Measurements from ENCODE around the gene GRIK4. TPM values are rescaled to one million over a fixed set of nuclear protein-coding genes. Genes with fewer than 3 reads are reported as not detected.

Gene GRIK4
- total RNA-seq, 2 experiments from 2014 or later, result not detected

- Mint-ChIP-seq H3K36me3 (no peaks in the 10 kb centered on the region), H3K9me3 (peaks cover under 1% of the 10 kb centered on the region), H3K4me3 (no peak overlapping the region), H3K4me1 (ENCODE audit: low read depth) (no peaks in the 10 kb centered on the region), H3K27ac (no peak overlapping the region), H3K27me3 (peaks cover 18% of the 10 kb centered on the region)
- intact Hi-C loops (cut with micrococcal nuclease), result no loop called here
- DNase-seq, result no peak
- ChIA-PET POLR2A (no interaction called here), CTCF (interaction anchor here (1.2 kb wide), 1 partner anchor 36 kb away, joined by 3 read pairs; no protein-coding TSS in a partner anchor)
Measured at GRCh38 chr11:120547316-120547715, 35.8 kb downstream of the GRIK4 start.

GRCh38 chr11:120547811-120548681 is 36.5 kb downstream of the GRIK4 start:
- ChIA-PET POLR2A (no interaction called here), CTCF (interaction anchor here (1.2 kb wide), 1 partner anchor 37 kb away, joined by 3 read pairs; no protein-coding TSS in a partner anchor)
- H3K27me3 Mint-ChIP-seq, result peaks cover 18% of the 10 kb centered on the region
- H3K4me3 Mint-ChIP-seq, result no peak overlapping the region
- H3K27ac Mint-ChIP-seq, result no peak overlapping the region
- H3K36me3 Mint-ChIP-seq, result no peaks in the 10 kb centered on the region
- intact Hi-C loops (cut with micrococcal nuclease), result no loop called here
- DNase-seq, result no peak
- no peaks in the 10 kb centered on the region for H3K4me1 Mint-ChIP-seq (ENCODE audit: low read depth)
- H3K9me3 Mint-ChIP-seq, result no peaks in the 10 kb centered on the region

GRCh38 chr11:120548682-120549209 is 37.2 kb downstream of the GRIK4 start:
- Mint-ChIP-seq H3K4me3 (no peak overlapping the region), H3K27me3 (peaks cover 18% of the 10 kb centered on the region), H3K4me1 (ENCODE audit: low read depth) (no peaks in the 10 kb centered on the region), H3K9me3 (no peaks in the 10 kb centered on the region), H3K36me3 (no peaks in the 10 kb centered on the region), H3K27ac (no peak overlapping the region)
- POLR2A ChIA-PET, result no interaction called here
- CTCF ChIA-PET, result interaction anchor here (1.2 kb wide), 1 partner anchor 38 kb away, joined by 3 read pairs; no protein-coding TSS in a partner anchor
- DNase-seq, result no peak
- intact Hi-C loops (cut with micrococcal nuclease), result no loop called here

- intact Hi-C loops (cut with micrococcal nuclease), result no loop called here
- Mint-ChIP-seq H3K4me3 (no peak overlapping the region), H3K36me3 (no peaks in the 10 kb centered on the region), H3K27ac (no peak overlapping the region), H3K4me1 (ENCODE audit: low read depth) (no peaks in the 10 kb centered on the region), H3K27me3 (peaks cover 18% of the 10 kb centered on the region), H3K9me3 (no peaks in the 10 kb centered on the region)
- ChIA-PET POLR2A (no interaction called here), CTCF (no interaction called here)
- no peak for DNase-seq
Measured at GRCh38 chr11:120549346-120549745, 37.8 kb downstream of the GRIK4 start.

- CTCF ChIA-PET, result no interaction called here
- Mint-ChIP-seq H3K36me3 (no peaks in the 10 kb centered on the region), H3K4me1 (ENCODE audit: low read depth) (no peaks in the 10 kb centered on the region), H3K9me3 (no peaks in the 10 kb centered on the region), H3K27ac (no peak overlapping the region), H3K4me3 (no peak overlapping the region), H3K27me3 (peaks cover 18% of the 10 kb centered on the region)
- DNase-seq, result no peak
- intact Hi-C loops (cut with micrococcal nuclease), result no loop called here
- POLR2A ChIA-PET, result no interaction called here
Measured at GRCh38 chr11:120550007-120550406, 38.5 kb downstream of the GRIK4 start.

- ChIA-PET CTCF (no interaction called here), POLR2A (no interaction called here)
- Mint-ChIP-seq H3K27me3 (peaks cover 20% of the 10 kb centered on the region), H3K36me3 (no peaks in the 10 kb centered on the region), H3K4me3 (no peak overlapping the region), H3K4me1 (ENCODE audit: low read depth) (no peaks in the 10 kb centered on the region), H3K27ac (no peak overlapping the region), H3K9me3 (no peaks in the 10 kb centered on the region)
- intact Hi-C loops (cut with micrococcal nuclease), result no loop called here
- no peak for DNase-seq
Measured at GRCh38 chr11:120551191-120551590, 39.6 kb downstream of the GRIK4 start.

- ChIA-PET POLR2A (no interaction called here), CTCF (no interaction called here)
- no peaks in the 10 kb centered on the region for H3K36me3 Mint-ChIP-seq
- H3K4me1 Mint-ChIP-seq (ENCODE audit: low read depth), result no peaks in the 10 kb centered on the region
- DNase-seq, result no peak
- intact Hi-C loops (cut with micrococcal nuclease), result no loop called here
- H3K27me3 Mint-ChIP-seq, result peaks cover 11% of the 10 kb centered on the region
- H3K9me3 Mint-ChIP-seq, result no peaks in the 10 kb centered on the region
- H3K27ac Mint-ChIP-seq, result no peak overlapping the region
- H3K4me3 Mint-ChIP-seq, result no peak overlapping the region
Measured at GRCh38 chr11:120554766-120555432, 43.4 kb downstream of the GRIK4 start.

GRCh38 chr11:120555433-120555773 is 43.9 kb downstream of the GRIK4 start:
- Mint-ChIP-seq H3K27me3 (peaks cover 10% of the 10 kb centered on the region), H3K9me3 (no peaks in the 10 kb centered on the region), H3K4me1 (ENCODE audit: low read depth) (no peaks in the 10 kb centered on the region), H3K4me3 (no peak overlapping the region), H3K27ac (no peak overlapping the region), H3K36me3 (no peaks in the 10 kb centered on the region)
- ChIA-PET CTCF (no interaction called here), POLR2A (no interaction called here)
- DNase-seq, result no peak
- intact Hi-C loops (cut with micrococcal nuclease), result no loop called here

GRCh38 chr11:120556797-120557196 is 45.2 kb downstream of the GRIK4 start:
- Mint-ChIP-seq H3K4me3 (no peak overlapping the region), H3K36me3 (no peaks in the 10 kb centered on the region), H3K4me1 (ENCODE audit: low read depth) (no peaks in the 10 kb centered on the region), H3K9me3 (no peaks in the 10 kb centered on the region), H3K27ac (no peak overlapping the region), H3K27me3 (peaks cover 15% of the 10 kb centered on the region)
- CTCF ChIA-PET, result no interaction called here
- intact Hi-C loops (cut with micrococcal nuclease), result no loop called here
- POLR2A ChIA-PET, result no interaction called here
- DNase-seq, result no peak

- intact Hi-C loops (cut with micrococcal nuclease), result no loop called here
- Mint-ChIP-seq H3K27me3 (peaks cover 32% of the 10 kb centered on the region), H3K27ac (no peak overlapping the region), H3K4me1 (ENCODE audit: low read depth) (no peaks in the 10 kb centered on the region), H3K9me3 (no peaks in the 10 kb centered on the region), H3K4me3 (no peak overlapping the region), H3K36me3 (no peaks in the 10 kb centered on the region)
- no peak for DNase-seq
- ChIA-PET POLR2A (no interaction called here), CTCF (no interaction called here)
Measured at GRCh38 chr11:120558744-120559431, 47.3 kb downstream of the GRIK4 start.

- no peak overlapping the region for H3K4me3 Mint-ChIP-seq
- peaks cover 39% of the 10 kb centered on the region for H3K27me3 Mint-ChIP-seq
- POLR2A ChIA-PET, result no interaction called here
- intact Hi-C loops (cut with micrococcal nuclease), result no loop called here
- CTCF ChIA-PET, result no interaction called here
- no peak overlapping the region for H3K27ac Mint-ChIP-seq
- no peaks in the 10 kb centered on the region for H3K9me3 Mint-ChIP-seq
- H3K36me3 Mint-ChIP-seq, result no peaks in the 10 kb centered on the region
- no peak for DNase-seq
- peaks cover 5% of the 10 kb centered on the region for H3K4me1 Mint-ChIP-seq (ENCODE audit: low read depth)
Measured at GRCh38 chr11:120561286-120561685, 49.7 kb downstream of the GRIK4 start.

GRCh38 chr11:120562806-120563425 is 51.4 kb downstream of the GRIK4 start:
- Mint-ChIP-seq H3K27ac (no peak overlapping the region), H3K27me3 (peaks cover 46% of the 10 kb centered on the region), H3K36me3 (no peaks in the 10 kb centered on the region), H3K4me1 (ENCODE audit: low read depth) (peaks cover 5% of the 10 kb centered on the region), H3K9me3 (no peaks in the 10 kb centered on the region), H3K4me3 (no peak overlapping the region)
- CTCF ChIA-PET, result no interaction called here
- POLR2A ChIA-PET, result no interaction called here
- DNase-seq, result no peak
- intact Hi-C loops (cut with micrococcal nuclease), result no loop called here

All from activated CD4-positive, alpha-beta memory T cell treated with anti-CD3 and anti-CD28 coated beads for 36 hours (primary cell).